Epidermal melanocyte (primary cell): ENCODE measurements around the gene POLR2J.
"Not testable (repeated sequence)": the region's sequence is repeated elsewhere in the genome, so short reads cannot be mapped to it uniquely, and the experiment has no call there.

Experiments
- DNase-seq: peaks from one replicate; pipeline ENCODE4 v3.0.0; 2011; ENCODE audit warnings: low spot score; ENCODE audit not compliant: insufficient read length

Gene POLR2J

GRCh38 chr7:102494473-102495149, 15.9 kb upstream of the POLR2J start:
- DNase-seq: not testable (repeated sequence)

- not testable (repeated sequence) for DNase-seq
These were observed 15.3 kb upstream of the POLR2J start for GRCh38 chr7:102494026-102494425.

DNA sequence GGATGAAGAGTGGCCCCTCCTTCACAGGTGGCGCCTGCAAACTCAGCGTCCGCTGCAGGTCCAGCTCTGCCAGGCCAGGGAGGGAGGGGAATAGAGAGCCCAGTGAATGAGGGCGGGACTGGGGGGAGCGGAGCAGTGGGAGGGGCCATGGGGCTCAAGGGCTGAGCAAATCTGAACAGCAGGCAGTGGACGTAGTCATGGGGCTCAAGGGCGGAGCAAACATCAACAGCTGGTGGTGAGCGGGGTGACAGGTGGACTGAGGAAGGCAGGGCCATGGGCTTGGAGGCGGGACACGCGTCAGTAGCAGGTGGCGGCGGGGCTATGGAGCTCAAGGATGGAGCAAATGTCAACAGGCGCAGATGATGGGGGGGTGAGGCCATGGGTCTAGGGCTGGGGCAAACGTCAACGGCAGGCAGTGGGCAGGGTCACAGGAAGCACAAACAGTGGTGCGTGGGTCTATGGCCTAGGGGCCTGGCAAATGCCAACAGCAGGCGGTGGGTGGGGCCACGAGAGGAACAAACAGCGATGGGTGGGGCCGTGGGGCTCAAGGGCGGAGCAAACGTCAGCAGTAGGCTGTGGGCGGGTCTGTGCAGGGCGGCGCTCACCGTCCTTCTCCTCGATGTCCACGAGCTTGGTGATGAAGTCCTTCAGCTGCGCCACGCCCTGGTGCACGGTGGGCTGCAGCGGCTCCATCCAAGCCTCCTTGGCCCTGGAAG, 14.7 kb upstream of the POLR2J start:
- not testable (repeated sequence) for DNase-seq

- not testable (repeated sequence) for DNase-seq
These were observed 11.9 kb upstream of the POLR2J start for GRCh38 chr7:102490529-102491075.

DNA sequence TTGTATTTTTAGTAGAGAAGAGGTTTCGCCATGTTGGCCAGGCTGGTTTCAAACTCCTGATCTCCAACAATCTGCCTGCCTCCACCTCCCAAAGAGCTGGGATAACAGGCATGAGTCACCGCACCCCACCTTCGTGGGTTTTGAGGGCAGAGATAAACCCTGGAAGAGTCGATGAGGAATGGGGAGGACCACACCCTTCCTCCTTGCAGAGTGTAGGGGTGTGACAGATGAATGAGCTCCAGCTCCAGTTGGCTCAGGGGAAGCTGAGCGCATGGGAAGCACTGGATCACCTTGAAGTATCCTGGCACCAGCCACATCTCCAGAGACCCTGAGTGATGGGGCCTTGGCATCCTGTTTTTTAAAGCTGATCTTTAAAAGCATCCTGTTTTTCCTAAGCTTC, 5.6 kb upstream of the POLR2J start:
- not testable (repeated sequence) for DNase-seq

DNA sequence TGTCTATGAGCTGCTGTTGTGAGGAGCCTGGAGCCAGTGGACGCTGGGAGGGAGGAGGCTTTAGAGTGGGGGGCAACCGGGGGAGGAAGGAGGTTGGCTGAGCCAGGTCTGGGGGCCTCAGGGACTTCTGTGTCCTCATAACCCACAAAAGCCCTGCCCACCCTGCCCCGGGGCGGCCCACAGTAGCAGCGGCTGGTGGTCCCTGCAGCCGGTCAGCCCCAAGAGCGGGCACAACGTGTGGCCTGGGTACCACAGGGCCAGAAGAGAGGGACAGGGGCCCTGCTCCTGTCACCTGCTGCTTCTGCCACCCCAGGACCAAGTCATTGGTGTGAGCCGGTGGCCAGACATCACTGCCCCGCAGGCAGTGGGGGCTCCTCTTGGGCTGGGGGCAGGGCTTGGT, 3.2 kb upstream of the POLR2J start:
- DNase-seq: not testable (repeated sequence)

- DNase-seq: not testable (repeated sequence)
These were observed 1.4 kb upstream of the POLR2J start for GRCh38 chr7:102479982-102480637.

DNA sequence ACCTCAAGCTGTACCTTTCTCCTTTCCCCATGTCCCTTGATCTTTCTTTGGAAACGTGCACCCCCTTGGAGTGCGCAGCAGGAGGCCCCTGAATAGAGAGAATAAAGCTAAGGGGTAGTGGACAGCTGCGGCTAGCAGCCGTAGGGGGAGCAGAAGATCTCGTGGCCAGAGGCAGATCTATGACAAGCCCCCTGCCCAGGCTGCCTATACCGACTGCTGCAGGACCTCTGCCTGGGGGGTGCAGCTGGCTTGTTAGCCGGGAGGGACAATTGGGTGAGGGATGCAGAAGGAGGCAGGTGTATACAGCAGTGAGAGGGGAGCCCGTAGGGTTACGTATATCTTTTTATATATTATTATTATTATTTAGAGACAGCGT, 475 bp upstream of the POLR2J start:
- DNase-seq: not testable (repeated sequence)

DNA sequence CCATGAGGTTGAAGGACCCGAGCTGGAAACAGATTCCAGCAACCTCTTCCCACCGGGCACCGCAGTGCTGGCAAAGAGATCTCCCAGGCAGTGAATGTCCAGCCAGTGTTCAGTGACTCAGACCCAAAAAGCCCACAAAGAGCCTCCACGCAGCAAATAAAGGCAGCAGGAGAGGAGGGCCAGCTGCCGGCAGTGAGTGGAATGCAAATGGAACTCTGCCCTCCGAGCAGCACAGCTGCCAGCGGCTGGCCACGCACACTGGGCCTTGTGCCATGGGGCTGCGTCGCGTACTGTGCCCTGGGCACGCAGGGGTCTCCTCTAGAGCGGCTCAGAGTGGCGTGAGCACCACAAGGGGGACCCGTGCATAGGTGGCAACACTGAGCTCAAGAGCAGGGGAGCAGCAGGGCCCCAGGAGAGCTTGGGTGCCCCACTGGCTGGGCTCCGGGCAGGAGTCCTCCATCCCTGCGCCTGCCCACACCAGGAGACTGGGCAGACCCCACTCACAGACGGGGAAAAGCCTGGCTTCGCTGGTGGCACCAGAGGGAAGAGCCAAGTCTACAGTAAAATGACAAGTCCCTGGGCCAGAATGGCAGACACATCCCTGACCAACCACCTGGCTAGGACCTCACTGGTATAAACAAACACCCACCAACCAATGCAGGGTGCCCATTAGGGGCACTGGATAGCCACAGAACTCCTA, 3.8 kb downstream of the POLR2J start:
- not testable (repeated sequence) for DNase-seq

DNA sequence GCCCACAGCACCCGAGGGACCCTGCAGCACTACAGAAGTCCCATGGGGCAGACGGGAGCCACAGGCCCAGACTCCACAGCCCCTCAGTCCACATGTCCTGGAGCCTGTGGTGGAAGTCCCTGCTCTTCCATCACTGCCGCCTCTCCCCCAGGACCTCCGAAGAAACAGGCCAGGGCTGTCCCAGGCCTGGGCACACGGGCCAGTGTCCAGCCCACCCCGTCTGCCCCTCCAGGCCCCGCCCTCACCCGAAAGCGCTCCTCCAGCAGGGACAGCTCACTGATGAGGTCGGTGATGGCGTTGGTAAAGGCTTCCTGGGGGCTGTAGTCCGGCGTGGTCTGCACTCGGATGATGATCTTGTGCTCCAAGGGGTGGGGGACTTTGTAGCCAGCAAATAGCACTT, 4.6 kb downstream of the POLR2J start:
- not testable (repeated sequence) for DNase-seq

DNA sequence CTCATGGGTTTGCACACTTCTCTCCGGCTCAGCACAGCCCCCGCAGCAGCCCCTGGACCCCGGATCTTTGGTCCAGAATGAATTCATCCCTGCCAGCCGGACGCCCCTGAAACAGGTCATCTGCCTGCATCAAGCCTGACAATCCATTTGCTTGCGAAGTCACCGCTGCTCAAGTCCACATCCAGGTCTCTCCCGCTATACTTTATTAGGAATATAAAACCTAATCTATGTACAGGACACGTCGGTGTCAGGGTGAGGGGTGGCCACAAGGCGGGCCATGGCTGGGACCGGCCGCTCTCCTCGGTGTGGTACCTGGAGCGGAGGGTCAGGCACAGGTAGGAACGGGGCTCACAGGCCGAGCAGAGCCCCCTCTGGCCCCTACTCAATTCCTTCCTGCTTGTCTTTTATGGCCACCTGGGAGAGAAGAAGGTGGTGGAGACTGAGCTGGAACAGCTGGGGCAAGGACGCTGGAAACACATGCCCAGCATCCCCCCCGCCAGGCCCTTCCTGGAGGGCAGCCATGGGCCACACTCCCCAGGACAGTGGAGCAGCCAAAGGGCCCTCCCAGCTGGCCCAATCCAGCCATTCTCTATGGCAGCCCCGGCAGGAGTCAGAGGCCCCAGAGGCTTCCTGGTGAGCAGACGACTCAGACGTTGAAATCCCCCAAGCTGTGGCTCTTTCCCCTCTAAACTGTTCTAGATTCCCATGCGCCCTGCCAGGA, 5.3 kb downstream of the POLR2J start:
- peak; percentile 10 for DNase-seq

DNA sequence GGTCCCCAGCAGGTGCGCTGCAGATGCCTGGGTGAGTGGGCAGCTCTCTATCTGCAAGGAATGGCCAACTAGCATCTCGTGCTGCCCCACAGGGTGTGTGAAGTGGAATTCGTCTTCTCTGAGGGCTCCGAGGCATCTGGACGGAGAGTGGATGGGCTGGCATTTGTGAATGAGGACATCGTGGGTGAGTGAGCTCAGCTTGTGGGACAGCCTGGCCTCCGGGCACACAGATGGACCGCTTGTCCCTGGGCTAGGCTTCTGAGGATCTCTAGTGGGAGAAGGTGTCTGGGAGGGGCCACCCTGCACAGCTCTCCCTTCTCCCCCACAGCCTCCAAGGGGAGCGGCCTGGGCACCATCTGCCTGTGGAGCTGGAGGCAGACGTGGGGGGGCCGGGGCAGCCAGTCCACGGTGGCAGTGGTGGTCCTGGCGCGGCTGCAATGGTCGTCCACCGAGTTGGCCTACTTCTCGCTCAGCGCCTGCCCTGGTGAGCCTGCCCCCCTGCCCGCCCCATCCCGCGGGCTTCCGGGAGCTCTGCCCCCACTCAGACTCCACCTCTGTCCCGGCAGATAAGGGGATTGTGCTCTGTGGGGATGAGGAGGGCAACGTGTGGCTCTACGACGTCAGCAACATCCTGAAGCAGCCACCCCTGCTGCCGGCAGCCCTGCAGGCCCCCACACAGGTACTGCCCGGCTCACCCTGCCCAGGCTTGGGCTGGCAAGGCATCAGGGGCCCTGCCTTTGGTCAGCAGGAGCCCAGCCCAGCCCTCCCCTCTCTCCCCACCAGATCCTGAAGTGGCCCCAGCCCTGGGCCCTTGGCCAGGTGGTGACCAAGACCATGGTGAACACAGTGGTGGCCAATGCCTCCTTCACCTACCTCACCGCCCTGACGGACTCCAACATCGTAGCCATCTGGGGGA, 6.3 kb downstream of the POLR2J start:
- peak; percentile 9 for DNase-seq

- no peak for DNase-seq
These were observed 7.0 kb downstream of the POLR2J start for GRCh38 chr7:102471791-102472125.

DNA sequence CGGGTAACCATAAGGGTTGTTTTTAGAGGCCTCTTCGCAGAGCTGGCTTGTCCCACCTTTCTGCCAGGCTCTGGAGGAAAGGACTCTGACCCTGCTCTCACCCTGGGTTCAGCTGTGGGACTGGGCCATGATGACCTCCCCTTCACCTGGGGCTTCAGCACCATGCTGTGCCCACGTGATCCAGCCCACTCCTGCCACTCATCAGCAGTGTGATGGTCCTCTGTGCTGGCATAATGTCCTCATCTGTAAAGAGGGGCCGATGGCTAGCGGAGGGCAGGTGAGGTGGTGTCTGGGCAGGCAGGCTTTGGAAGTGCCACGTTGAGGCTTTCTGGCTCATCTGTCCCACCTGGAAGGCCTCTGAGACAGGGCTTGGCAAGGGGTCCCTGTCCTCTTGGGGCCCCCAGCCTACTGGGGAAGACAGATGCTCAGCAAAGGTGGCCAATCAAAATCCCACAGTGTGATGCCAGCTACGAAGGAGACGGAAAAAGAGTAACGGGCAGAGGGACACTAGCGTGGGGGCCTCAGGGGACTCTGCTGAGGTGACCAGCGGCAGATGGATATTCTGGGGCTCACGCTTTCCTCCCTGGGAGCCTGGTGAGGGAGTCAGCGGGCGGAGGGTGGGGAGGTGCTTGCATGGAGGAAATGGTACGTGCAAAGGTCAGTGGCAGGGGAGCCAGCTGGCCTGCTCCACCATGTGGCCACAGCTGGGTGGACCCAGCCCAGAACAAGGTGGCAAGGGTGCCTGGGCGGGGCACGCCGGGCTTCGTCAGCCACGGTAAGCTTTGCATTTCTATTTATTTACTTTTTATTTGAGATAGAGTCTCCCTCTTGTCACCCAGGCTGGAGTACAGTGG, 8.5 kb downstream of the POLR2J start:
- peak; percentile 12 for DNase-seq

GRCh38 chr7:102469351-102469971, 9.3 kb downstream of the POLR2J start:
- peak; percentile 14 for DNase-seq

GRCh38 chr7:102468478-102469350, 10.0 kb downstream of the POLR2J start:
- peak; percentile 11 for DNase-seq
